Psoas muscle (tissue), 8 donors: ENCODE results near the gene NLRC5. TPM values are rescaled to one million over a fixed set of nuclear protein-coding genes. Genes with fewer than 3 reads are reported as not detected.

Experiments used
- ATAC-seq, 4 donors: fragments of 200-7000 bp; cut with Tn5 transposase; one replicate each; pipeline ENCODE4 v1.9.1; 2020; ENCODE audit warnings: moderate library complexity in 3 of 4, mild to moderate bottlenecking in 2 of 4
- DNase-seq, 2 donors: peaks; one replicate each; pipeline ENCODE4 v3.0.0-alpha.2; 2020
- H3K27ac ChIP-seq: fragments of 200-600 bp; one replicate; pipeline ENCODE4 v1.8.0; 2022
- H3K27me3 ChIP-seq, 3 donors: fragments of 200-600 bp in 1 of 3; one replicate each; pipeline versions ENCODE4 v1.6.1 to v1.8.0; 2013 to 2022; ENCODE audit warnings: low read length in 2 of 3, mild to moderate bottlenecking in 2 of 3, moderate library complexity in 1 of 3; ENCODE audit not compliant: insufficient read depth in 3 of 3
- H3K36me3 ChIP-seq, 2 donors: fragments of 200-600 bp in 1 of 2; one replicate each; pipeline versions ENCODE4 v1.6.1 to v1.8.0; 2013 to 2022; ENCODE audit warnings: low read depth in 1 of 2, mild to moderate bottlenecking in 1 of 2, moderate library complexity in 1 of 2; ENCODE audit not compliant: insufficient read depth in 1 of 2
- H3K4me1 ChIP-seq: fragments of 200-600 bp; one replicate; pipeline ENCODE4 v1.8.0; 2022
- H3K4me3 ChIP-seq: fragments of 200-600 bp; one replicate; pipeline ENCODE4 v1.8.0; 2022; ENCODE audit warnings: mild to moderate bottlenecking
- H3K9me3 ChIP-seq: fragments of 200-600 bp; one replicate; pipeline ENCODE4 v1.8.0; 2022
- WGBS, 3 donors: extraction: QIAGEN DNeasy Blood & Tissue Kit; methylation state at CpG; one replicate each; pipeline versions ENCODE4 v1.1.6 to v1.1.7; 2013; 5-methylcytosine and 5-hydroxymethylcytosine counted together
- intact Hi-C, 2 donors: fragments of 100-400 bp; cut with DNase I; formaldehyde crosslinking; loops; one replicate each; pipeline versions ENCODE4 v1.11.0 to v1.14.2; 2022
- polyA plus RNA-seq, 3 donors: library from polyadenylated mRNA; stranded (reverse); fragments of 200-250 nt; gene quantifications; one replicate each; pipeline ENCODE4 v1.2.3, GENCODE V29; 2013
- total RNA-seq, 4 donors: library from RNA; stranded (reverse); fragmentation: NEBNext Ultra II Directional in 2 of 4; extraction: Animal tissue kit (Norgen Biotek cat#: 25700) in 2 of 4; gene quantifications; one replicate each; pipeline versions ENCODE4 v1.2.1 to v1.2.4, GENCODE V29; 2021 to 2023
- TF ChIP-seq, protein P1 (sequence below): fragments of 200-600 bp; IDR thresholded peaks from one replicate; pipeline ENCODE4 v1.8.0; 2022; ENCODE audit warnings: antibody characterized with exemption
- donor health status: healthy with polysubstance abuse.
- donor health status: DM: no; HTN: no; CAD: no; lungs with moderate emphysema.
- donor health status: Bipolar disorder and iron deficiency.
- donor health status: healthy.
- donor health status: DM: yes; HTN: yes; CAD: no.
- donor health status: DM: no; HTN: no; CAD: no.
- donor health status: DM: no; HTN: no; CAD: no.
- donor health status: DM: yes; HTN: yes; CAD: no.

The NLRC5 gene
- total and polyA plus RNA-seq, 7 donors: 2.3 to 13.6 (median 6.4) TPM

DNA sequence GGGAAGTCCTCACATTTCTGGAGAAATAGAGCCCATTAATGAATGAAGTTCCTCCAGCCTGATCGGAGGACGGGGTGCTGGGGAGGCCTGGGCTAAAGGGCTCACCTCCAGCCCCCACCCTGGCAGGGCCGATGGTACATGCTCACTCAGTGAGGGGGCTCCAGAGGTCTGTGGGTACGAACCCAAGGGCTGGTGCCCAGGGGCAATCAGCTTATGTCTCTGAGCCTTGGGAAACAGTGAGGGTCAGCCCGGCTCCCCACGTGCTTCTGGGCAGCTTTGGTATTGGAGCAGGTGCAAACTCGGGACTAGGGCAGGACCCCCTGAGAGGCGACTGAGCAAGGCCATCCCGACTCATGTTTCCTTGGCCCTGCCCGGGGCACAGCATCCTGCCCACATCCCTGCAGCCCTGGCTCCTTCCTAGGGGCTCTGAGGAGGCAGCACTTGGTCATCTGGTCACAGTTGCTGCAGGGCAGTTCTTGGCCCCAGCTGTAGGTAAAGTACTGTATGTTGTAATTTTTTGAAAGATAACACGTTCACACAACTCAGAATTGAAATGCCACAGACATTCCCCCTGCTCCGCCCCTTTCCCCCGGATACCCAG lies 28.6 kb upstream of the NLRC5 start:
- Histone ChIP-seq H3K27me3 (no peaks in the 10 kb centered on the region), H3K4me1 (peaks cover 5% of the 10 kb centered on the region), H3K4me3 (no peak overlapping the region), H3K27ac (no peak overlapping the region), H3K36me3 (no peaks in the 10 kb centered on the region), H3K9me3 (no peaks in the 10 kb centered on the region)
- no peak for ATAC-seq
- TF ChIP-seq, protein P1, sequence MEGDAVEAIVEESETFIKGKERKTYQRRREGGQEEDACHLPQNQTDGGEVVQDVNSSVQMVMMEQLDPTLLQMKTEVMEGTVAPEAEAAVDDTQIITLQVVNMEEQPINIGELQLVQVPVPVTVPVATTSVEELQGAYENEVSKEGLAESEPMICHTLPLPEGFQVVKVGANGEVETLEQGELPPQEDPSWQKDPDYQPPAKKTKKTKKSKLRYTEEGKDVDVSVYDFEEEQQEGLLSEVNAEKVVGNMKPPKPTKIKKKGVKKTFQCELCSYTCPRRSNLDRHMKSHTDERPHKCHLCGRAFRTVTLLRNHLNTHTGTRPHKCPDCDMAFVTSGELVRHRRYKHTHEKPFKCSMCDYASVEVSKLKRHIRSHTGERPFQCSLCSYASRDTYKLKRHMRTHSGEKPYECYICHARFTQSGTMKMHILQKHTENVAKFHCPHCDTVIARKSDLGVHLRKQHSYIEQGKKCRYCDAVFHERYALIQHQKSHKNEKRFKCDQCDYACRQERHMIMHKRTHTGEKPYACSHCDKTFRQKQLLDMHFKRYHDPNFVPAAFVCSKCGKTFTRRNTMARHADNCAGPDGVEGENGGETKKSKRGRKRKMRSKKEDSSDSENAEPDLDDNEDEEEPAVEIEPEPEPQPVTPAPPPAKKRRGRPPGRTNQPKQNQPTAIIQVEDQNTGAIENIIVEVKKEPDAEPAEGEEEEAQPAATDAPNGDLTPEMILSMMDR: no peak
- WGBS, 3 donors: 50 to 55% (median 54%) methylated on average over 13 of the region's 13 CpGs
- intact Hi-C loops: loop anchor here in 1 of 2 donors (10.0 kb wide), 1 partner anchor 1894 kb away; no protein-coding TSS in a partner anchor
- peak in 1 of 2 donors; percentile 21 for DNase-seq

DNA sequence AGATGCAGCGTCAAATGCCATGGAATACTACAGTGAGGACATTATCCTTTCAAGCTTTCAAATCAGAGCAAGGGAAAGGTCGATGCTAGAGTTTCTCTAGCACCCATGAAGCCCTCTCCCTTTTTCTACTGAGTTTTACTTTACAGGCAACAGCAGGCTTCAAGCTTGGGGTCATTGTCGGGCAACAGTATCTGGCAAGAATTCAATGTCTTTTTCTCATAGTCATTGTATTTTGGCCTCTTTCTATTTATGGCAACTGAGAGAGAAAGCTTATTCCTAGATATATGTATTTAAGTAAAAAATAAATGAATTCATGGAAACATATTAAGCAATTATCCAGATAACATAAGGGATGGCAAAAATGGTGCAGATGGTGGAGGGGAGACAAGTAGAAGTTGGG lies 28.0 kb upstream of the NLRC5 start:
- H3K9me3 ChIP-seq: no peaks in the 10 kb centered on the region
- intact Hi-C loops: loop anchor here in 1 of 2 donors (10.0 kb wide), 1 partner anchor 1893 kb away; no protein-coding TSS in a partner anchor
- H3K4me3 ChIP-seq: no peak overlapping the region
- DNase-seq (no peak), ATAC-seq (no peak)
- no peaks in the 10 kb centered on the region for H3K27me3 ChIP-seq
- 33 to 47% (median 39%) methylated on average over 3 of the region's 3 CpGs for WGBS, 3 donors
- no peaks in the 10 kb centered on the region for H3K36me3 ChIP-seq
- no peak overlapping the region for H3K27ac ChIP-seq
- H3K4me1 ChIP-seq: peaks cover 5% of the 10 kb centered on the region
- TF ChIP-seq, protein P1: no peak

DNA sequence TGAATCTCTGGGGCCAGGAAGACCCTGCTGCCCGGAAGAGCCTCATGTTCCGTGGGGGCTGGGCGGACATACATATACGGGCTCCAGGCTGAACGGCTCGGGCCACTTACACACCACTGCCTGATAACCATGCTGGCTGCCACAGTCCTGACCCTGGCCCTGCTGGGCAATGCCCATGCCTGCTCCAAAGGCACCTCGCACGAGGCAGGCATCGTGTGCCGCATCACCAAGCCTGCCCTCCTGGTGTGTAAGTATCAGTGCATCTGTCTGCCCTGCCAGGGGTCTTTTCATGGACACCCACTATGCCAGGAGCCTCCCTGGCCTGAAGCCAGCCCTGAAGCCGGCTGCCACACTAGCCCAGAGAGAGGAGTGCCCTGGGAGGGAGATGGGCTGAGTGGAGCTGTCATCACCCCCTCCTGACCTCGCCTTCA lies 27.5 kb upstream of the NLRC5 start, which contains the start of gene CETP:
Gene CETP, plus strand, starts transcription at position 100 of the 431 bp plus-strand sequence. Its CDS starts 30 bp downstream, at position 130.
- intact Hi-C loops: loop anchor here in 1 of 2 donors (2.0 to 10.0 kb wide), 2 partner anchors 85 to 1893 kb away; no protein-coding TSS in a partner anchor
- no peak within 1 kb of the TSS for H3K4me3 ChIP-seq
- H3K27me3 ChIP-seq: no peaks in the 10 kb centered on the region
- no peaks in the 10 kb centered on the region for H3K9me3 ChIP-seq
- 65 to 71% (median 65%) methylated on average over 12 of the region's 12 CpGs for WGBS, 3 donors
- DNase-seq (peak in 1 of 2 donors; percentile 32), ATAC-seq (no peak)
- H3K27ac ChIP-seq: no peak within 1 kb of the TSS
- TF ChIP-seq, protein P1: no peak
- H3K4me1 ChIP-seq: peaks cover 5% of the 10 kb centered on the region
- H3K36me3 ChIP-seq: no peaks in the 10 kb centered on the region

DNA sequence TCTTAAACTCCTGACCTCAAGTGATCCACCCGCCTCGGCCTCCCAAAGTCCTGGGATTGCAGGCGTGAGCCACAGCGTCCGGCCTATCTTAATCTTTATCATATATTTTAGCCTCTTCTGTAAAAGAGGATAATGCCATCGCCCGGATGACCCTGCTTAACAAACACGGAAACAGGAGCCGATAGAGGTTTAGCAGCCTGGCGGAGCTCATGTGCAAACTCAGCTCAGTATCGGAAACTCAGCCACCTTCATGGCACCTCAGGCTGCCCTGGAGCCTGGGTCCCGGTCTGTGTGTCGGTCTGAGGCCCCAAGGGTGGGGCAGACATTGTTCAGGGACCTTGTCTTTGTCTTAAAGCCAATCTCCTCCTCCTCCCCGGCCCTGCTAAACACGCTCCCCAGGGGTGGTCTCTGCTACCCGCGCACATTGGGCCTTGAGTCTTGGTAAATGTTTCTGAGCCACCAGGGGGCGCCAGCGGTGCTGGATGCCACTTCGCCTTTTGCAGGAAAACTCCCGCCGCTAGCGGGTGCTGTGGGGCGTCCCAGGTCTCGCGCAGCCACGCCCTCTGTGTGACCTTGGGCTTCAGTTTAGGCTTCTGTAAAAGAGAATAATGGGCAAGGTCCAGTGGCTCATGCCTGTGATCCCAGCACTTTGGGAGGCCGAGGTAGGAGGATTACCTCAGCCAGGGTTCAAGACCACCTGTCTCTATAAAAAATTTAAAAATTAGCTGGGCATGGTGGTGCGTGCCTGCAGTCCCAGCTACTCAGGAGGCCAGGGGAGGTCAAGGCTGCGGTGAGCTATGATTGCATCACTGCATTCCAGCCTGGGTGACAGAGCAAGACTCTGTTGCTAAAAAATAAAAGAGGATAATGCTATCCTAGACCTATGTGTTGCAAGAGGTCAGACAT lies 24.9 kb upstream of the NLRC5 start:
- TF ChIP-seq, protein P1: peak; percentile 70
- H3K9me3 ChIP-seq: no peaks in the 10 kb centered on the region
- H3K4me1 ChIP-seq: peaks cover 5% of the 10 kb centered on the region
- no peak overlapping the region for H3K27ac ChIP-seq
- intact Hi-C loops: loop anchor here in 1 of 2 donors (10.0 kb wide), 1 partner anchor 1890 kb away; no protein-coding TSS in a partner anchor
- peak; percentile 87 to 90 for DNase-seq
- no peaks in the 10 kb centered on the region for H3K27me3 ChIP-seq
- H3K4me3 ChIP-seq: no peak overlapping the region
- peak; percentile 34 to 80 (median 72) for ATAC-seq
- H3K36me3 ChIP-seq: no peaks in the 10 kb centered on the region
- WGBS, 3 donors: 48 to 54% (median 54%) methylated on average over 30 of the region's 30 CpGs
